Fibroblast of skin of abdomen (primary cell): Measurements from ENCODE around the gene VEGFA.
"Not testable (repeated sequence)": the region's sequence is repeated elsewhere in the genome, so short reads cannot be mapped to it uniquely, and the experiment has no call there.

Source experiments
- DNase-seq: peaks from one replicate; pipeline ENCODE4 v3.0.0-alpha.2; 2013

VEGFA gene

GRCh38 chr6:43803783-43804549 is 34.0 kb downstream of the VEGFA start:
- DNase-seq = no peak

DNA sequence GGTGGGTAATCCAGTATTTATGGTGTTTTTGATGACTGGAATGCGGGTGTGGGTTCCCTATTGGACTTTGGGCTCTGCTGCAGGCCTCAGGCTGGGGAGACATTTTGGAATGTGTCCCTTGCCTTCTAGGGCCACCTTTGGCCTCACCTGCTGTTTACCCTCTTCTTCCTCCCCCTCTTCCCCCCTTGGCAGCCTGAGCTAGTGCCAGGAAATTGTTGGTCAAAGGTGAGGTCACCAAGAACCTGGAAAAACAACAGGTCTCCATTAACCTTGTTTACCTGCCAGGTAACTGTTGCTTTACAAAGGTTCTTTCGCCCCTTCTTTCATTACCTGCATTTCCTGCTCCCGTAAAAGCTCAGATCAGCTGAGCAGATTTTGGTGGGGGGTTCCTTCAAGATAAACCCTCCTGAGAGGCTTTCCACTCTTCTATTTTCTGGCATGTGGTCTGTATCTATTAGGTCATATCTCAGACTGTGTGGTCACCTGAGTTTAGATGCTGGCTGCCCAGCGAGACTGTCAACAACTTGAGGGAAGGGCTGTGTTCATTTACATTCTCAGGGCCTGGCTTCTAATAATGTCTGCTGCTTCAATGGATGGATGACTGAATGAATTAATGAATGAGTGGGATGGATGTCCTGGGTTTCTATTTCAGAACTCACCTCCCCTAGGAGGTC is 34.7 kb downstream of the VEGFA start:
- no peak for DNase-seq

GRCh38 chr6:43805699-43806042 is 35.7 kb downstream of the VEGFA start:
- no peak for DNase-seq

DNA sequence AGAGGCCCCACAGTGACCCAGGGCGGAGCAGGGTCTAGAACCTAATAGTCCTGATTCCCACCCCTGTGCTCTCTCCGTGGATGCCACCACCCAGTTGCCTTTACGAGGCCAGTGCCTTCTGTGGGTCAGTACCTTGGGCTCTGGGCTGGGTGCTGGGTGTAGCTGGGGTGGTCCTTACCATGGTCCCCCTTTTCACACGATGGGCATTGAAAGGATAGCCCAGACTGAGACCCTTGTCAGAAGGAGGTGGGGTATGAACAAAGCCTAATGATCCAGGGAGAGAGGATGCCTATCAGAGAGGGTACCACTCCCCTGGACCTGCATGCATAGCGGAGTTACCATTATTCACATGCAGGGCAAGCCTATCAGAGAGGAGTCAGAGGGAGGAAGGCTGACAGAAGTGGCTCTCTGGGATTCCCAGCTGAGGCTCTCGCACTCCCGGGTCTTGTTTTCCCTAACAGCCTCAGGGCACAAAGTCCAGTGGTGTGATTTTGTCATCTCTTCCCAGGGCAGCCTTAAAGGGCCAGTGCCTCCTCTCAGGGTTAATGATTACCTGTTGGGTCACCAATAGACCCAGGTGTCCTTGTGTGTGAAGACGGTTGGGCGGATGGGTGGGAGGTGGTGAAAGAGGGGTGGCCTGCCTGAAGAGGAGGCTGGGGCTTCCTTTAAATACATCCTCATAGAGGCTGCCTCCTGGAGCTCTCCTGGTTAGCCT is 36.2 kb downstream of the VEGFA start:
- no peak for DNase-seq

- DNase-seq = no peak
These were observed 36.8 kb downstream of the VEGFA start for GRCh38 chr6:43806758-43807227.

GRCh38 chr6:43807228-43808061 is 37.4 kb downstream of the VEGFA start:
- no peak for DNase-seq

DNA sequence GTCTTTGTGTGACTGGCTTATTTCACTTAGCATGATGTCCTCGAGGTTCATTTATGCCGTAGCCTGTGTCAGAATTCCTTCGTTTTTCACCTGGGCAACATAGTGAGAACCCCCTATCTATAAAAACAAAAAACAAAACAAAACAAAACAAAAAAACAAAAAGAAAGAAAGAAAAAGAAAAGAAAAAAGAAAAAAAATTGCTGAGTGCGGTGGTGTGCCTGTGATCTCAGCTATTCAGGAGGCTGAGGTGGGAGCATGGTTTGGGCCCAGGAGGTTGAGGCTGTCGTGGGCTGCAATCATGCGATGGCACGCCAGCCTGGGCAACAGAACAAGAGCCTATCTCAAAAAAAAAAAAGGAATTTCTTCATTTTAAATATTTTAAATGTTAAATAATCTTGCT is 38.4 kb downstream of the VEGFA start:
- DNase-seq = no peak

- DNase-seq = peak; percentile 65
These were observed 39.6 kb downstream of the VEGFA start for GRCh38 chr6:43809417-43810305.

GRCh38 chr6:43810965-43811732 is 41.1 kb downstream of the VEGFA start:
- no peak for DNase-seq

- no peak for DNase-seq
These were observed 41.7 kb downstream of the VEGFA start for GRCh38 chr6:43811733-43812099.

DNA sequence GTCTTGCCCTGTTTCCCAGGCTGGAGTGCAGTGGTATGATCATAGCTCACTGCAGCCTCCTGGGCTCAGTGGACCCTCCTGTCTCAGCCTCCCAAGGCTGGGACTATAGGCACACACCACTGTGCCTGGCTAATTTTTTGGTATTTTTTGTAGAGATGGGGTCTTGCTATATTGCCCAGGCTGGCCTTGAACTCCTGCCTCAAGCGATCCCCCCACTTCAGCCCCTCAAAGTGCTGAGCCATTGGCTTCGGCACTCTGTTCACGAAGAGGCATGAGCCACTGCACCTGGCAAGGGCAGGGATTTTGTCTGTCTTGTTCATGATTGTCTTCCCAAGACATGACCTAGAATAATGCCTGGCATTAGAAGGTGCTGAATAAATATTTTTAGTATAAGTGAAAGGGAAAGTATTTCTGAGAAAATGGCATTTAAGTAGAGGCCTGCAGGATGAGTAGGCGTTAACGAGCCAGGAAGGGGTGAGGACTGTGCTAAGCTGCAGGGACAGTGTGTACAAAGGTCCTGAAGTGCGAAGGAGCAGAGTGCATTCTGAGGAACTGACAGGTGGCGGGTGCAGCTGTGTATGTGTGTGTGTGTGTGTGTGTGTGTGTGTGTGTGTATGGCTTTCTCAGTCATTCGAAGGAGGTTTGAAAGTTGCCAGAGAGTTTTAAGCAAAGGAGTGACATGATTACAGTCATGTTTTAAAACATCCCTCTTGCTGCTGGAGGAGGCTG is 43.0 kb downstream of the VEGFA start:
- no peak for DNase-seq

- no peak for DNase-seq
These were observed 44.1 kb downstream of the VEGFA start for GRCh38 chr6:43814111-43814510.

GRCh38 chr6:43814865-43815264 is 44.9 kb downstream of the VEGFA start:
- DNase-seq = no peak

GRCh38 chr6:43817192-43817591 is 47.2 kb downstream of the VEGFA start:
- peak; percentile 40 for DNase-seq

GRCh38 chr6:43818973-43819372 is 49.0 kb downstream of the VEGFA start:
- not testable (repeated sequence) for DNase-seq

DNA sequence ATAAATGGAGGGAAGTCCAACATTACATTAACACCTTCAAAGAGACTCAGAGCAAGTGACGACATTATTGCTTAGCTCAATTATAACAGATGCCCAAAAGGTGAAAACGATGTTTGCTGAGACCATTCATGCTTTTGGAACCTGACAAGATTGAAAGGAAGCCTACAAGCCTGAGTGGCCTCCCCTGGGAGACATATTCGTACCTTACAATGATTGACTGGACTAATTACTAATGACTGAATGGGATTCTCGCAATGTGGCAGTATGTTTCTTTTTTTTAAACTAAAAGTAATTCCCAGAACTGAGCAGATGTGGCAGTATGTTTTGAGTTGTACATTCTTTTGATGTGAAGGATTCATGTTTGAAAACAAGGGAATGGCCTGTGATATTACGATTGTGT is 49.9 kb downstream of the VEGFA start:
- DNase-seq = no peak

DNA sequence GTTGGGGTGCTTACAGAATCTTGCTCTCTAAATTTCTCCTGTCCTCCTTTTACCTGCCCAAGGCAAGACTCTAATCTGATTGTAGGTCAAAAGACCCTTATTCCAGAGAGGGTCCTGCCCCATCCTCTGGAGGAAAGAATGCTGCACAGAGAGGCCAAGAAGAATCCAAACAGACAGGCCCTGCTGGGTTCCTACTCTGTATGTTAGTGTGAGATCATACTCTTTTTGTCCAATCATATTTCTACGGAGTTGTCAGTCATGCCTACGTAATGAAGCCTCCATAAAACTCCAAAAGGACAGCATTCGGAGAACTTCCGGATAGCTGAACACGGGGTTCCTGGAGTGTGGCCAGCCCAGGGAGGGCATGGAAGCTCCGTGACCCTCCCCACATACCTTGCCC is 50.5 kb downstream of the VEGFA start:
- no peak for DNase-seq

GRCh38 chr6:43821101-43821886 is 51.3 kb downstream of the VEGFA start:
- no peak for DNase-seq

- DNase-seq = no peak
These were observed 53.4 kb downstream of the VEGFA start for GRCh38 chr6:43823390-43823789.
